ENCODE measurements around the gene MRPS18A. TPM values are rescaled to one million over a fixed set of nuclear protein-coding genes. Genes with fewer than 3 reads are reported as not detected.

The MRPS18A gene
- total RNA-seq, 1 experiment from 2014 or later: 105 TPM

DNA sequence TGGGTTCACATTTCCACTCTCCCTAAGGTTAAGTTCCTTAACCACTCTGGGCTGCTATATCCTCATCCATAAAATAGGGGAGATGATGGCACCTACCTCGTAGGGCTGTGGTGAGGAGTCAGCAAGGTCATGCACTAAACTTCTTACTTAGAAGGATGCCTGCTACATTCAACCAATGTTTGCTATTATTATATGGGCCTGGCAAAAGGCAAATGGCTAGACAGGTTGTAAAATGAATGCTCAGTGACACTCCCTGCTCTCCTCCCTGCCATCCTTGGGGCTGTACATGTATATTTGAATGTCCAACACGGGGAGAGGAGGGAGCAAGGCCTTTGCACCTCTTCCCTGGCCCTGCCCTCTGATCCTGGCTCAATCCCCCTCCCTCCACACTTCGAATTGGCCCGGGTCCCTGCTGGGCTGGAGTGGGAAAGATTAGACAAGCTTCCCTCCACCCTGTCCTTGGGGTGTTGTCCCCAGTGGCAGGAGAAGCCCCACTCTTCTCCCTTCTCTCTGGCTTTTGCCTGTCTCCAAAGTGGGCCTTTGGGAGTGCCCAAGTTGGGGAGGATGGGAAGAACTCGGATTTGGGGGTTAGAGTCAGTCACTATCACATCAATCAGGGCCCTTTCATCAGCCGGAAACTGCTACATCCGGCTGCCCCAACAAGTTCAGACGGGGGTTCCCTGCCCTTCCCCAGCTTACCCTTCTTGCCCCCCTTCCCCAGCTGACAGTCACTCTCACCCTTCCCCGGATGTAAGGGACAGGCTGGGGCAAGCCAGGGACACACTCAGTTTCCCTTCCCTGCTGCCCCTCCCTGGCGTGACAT is 46.1 kb upstream of the MRPS18A start:
- ATAC-seq (no peak), DNase-seq (no peak)
- H3K9me3 ChIP-seq (ENCODE audit: low read length): peaks cover 8% of the 10 kb centered on the region; the same call in 1 of the 2 replicates
- H3K36me3 ChIP-seq (ENCODE audit: low read depth, low read length): no peaks in the 10 kb centered on the region
- no peak overlapping the region for H2AFZ ChIP-seq (ENCODE audit: low read length)
- no peaks in the 10 kb centered on the region for H3K27me3 ChIP-seq (ENCODE audit: low read length)
- ChIA-PET POLR2A (ENCODE audit: unreplicated experiment) (no interaction called here), CTCF (no interaction called here)
- H3F3A ChIP-seq (ENCODE audit: low read length, unreplicated experiment): no peaks in the 10 kb centered on the region
- no peak for TF ChIP-seq EZH2 (IDR thresholded peaks at IDR 0.05; ENCODE audit: low read length, unreplicated experiment)
- TF ChIP-seq, protein P1, sequence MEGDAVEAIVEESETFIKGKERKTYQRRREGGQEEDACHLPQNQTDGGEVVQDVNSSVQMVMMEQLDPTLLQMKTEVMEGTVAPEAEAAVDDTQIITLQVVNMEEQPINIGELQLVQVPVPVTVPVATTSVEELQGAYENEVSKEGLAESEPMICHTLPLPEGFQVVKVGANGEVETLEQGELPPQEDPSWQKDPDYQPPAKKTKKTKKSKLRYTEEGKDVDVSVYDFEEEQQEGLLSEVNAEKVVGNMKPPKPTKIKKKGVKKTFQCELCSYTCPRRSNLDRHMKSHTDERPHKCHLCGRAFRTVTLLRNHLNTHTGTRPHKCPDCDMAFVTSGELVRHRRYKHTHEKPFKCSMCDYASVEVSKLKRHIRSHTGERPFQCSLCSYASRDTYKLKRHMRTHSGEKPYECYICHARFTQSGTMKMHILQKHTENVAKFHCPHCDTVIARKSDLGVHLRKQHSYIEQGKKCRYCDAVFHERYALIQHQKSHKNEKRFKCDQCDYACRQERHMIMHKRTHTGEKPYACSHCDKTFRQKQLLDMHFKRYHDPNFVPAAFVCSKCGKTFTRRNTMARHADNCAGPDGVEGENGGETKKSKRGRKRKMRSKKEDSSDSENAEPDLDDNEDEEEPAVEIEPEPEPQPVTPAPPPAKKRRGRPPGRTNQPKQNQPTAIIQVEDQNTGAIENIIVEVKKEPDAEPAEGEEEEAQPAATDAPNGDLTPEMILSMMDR (conservative IDR thresholded peaks at IDR 0.05; ENCODE audit: low read depth, low read length): no peak
- H3K4me3 ChIP-seq (ENCODE audit: low read length): no peak overlapping the region
- BruUV-seq (replicated peaks): no TSS peak
- no peak overlapping the region for H3K27ac ChIP-seq (ENCODE audit: low read length)
- H4K20me1 ChIP-seq (ENCODE audit: low read length): no peaks in the 10 kb centered on the region
- no peaks in the 10 kb centered on the region for H3K79me2 ChIP-seq (ENCODE audit: low read length)
- peaks cover 10% of the 10 kb centered on the region for H3K4me1 ChIP-seq (ENCODE audit: insufficient read depth, low read length)
- intact Hi-C loops (cut with micrococcal nuclease): no loop called here
- no peak overlapping the region for H3K4me2 ChIP-seq (ENCODE audit: low read length)
- no peak overlapping the region for H3K9ac ChIP-seq (ENCODE audit: low read length)
- no peaks in the 10 kb centered on the region for H3K9me2 ChIP-seq (replicated peaks; ENCODE audit: low read length)

DNA sequence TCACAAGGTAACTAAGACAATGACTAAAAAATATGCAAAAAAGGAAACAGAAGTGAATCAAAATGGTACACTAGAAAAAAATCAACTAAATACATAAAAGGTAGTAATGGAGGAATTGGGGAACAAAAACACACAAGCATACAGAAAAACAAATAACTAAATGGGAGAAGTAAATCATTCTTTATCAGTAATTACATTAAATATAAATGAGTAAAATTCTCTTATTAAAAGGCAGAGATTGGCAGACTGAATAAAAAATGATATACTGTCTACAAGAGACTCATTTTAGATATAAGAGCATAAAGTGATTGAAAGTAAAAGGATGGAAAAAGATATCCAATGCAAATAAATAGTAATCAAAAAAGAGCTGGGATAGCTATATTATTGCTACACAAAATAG is 43.0 kb upstream of the MRPS18A start:
- POLR2A ChIA-PET (ENCODE audit: unreplicated experiment): no interaction called here
- Histone ChIP-seq H3K9me2 (replicated peaks; ENCODE audit: low read length) (no peaks in the 10 kb centered on the region), H3K4me3 (ENCODE audit: low read length) (no peak overlapping the region), H2AFZ (ENCODE audit: low read length) (no peak overlapping the region), H4K20me1 (ENCODE audit: low read length) (no peaks in the 10 kb centered on the region), H3K4me1 (ENCODE audit: insufficient read depth, low read length) (peaks cover 9% of the 10 kb centered on the region), H3K9ac (ENCODE audit: low read length) (no peak overlapping the region), H3K27ac (ENCODE audit: low read length) (no peak overlapping the region), H3K9me3 (ENCODE audit: low read length) (peaks cover 8% of the 10 kb centered on the region; the same call in 1 of the 2 replicates), H3K79me2 (ENCODE audit: low read length) (no peaks in the 10 kb centered on the region), H3K4me2 (ENCODE audit: low read length) (no peak overlapping the region), H3K36me3 (ENCODE audit: low read depth, low read length) (no peaks in the 10 kb centered on the region), H3K27me3 (ENCODE audit: low read length) (no peaks in the 10 kb centered on the region), H3F3A (ENCODE audit: low read length, unreplicated experiment) (no peaks in the 10 kb centered on the region)
- intact Hi-C loops (cut with micrococcal nuclease): no loop called here
- no TSS peak for BruUV-seq (replicated peaks)
- TF ChIP-seq EZH2 (IDR thresholded peaks at IDR 0.05; ENCODE audit: low read length, unreplicated experiment): no peak
- TF ChIP-seq EZH2phosphoT487 (IDR thresholded peaks at IDR 0.05; ENCODE audit: borderline replicate concordance, low read length): no peak
- TF ChIP-seq, protein P1 (conservative IDR thresholded peaks at IDR 0.05; ENCODE audit: low read depth, low read length): no peak
- DNase-seq (no peak), ATAC-seq (no peak)
- CTCF ChIA-PET: no interaction called here

DNA sequence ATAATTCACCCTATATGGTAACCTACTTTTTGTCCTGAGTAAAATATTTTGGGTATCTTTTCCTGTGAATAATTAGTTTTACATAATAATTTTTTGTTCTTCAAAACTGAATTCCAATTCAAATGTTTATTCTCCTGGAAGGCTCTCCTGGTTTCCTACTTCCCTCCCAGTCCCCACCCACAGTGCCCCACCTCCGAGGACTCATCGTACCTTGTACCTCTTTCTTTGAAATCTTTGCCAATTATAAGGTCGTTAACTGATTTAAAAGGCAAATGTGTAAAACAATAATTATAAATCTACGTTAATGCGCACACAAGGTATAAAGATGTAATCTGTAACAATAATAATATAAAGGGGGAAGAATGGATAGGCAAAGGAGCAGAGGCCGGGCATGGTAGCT is 41.9 kb upstream of the MRPS18A start:
- TF ChIP-seq, protein P1 (conservative IDR thresholded peaks at IDR 0.05; ENCODE audit: low read depth, low read length): no peak
- TF ChIP-seq EZH2phosphoT487 (IDR thresholded peaks at IDR 0.05; ENCODE audit: borderline replicate concordance, low read length) (no peak), EZH2 (IDR thresholded peaks at IDR 0.05; ENCODE audit: low read length, unreplicated experiment) (no peak)
- ATAC-seq: no peak
- Histone ChIP-seq H3F3A (ENCODE audit: low read length, unreplicated experiment) (no peaks in the 10 kb centered on the region), H3K9me2 (replicated peaks; ENCODE audit: low read length) (no peaks in the 10 kb centered on the region), H3K4me3 (ENCODE audit: low read length) (no peak overlapping the region), H3K9me3 (ENCODE audit: low read length) (peaks cover 8% of the 10 kb centered on the region; the same call in 1 of the 2 replicates), H3K79me2 (ENCODE audit: low read length) (no peaks in the 10 kb centered on the region), H3K4me1 (ENCODE audit: insufficient read depth, low read length) (peaks cover 20% of the 10 kb centered on the region), H3K4me2 (ENCODE audit: low read length) (no peak overlapping the region), H3K27ac (ENCODE audit: low read length) (no peak overlapping the region), H3K9ac (ENCODE audit: low read length) (no peak overlapping the region), H3K27me3 (ENCODE audit: low read length) (no peaks in the 10 kb centered on the region), H3K36me3 (ENCODE audit: low read depth, low read length) (no peaks in the 10 kb centered on the region), H2AFZ (ENCODE audit: low read length) (no peak overlapping the region), H4K20me1 (ENCODE audit: low read length) (no peaks in the 10 kb centered on the region)
- POLR2A ChIA-PET (ENCODE audit: unreplicated experiment): no interaction called here
- CTCF ChIA-PET: no interaction called here
- BruUV-seq (replicated peaks): no TSS peak
- no peak for DNase-seq
- intact Hi-C loops (cut with micrococcal nuclease): loop anchor here (10.0 kb wide), 2 partner anchors 45 to 65 kb away; partner anchors contain the start of gene VEGFA

Data from PC-3 (cell line).